B cell (primary cell): ENCODE results near the gene PTPRM. TPM values are rescaled to one million over a fixed set of nuclear protein-coding genes. Genes with fewer than 3 reads are reported as not detected.

ENCODE experiments used
- ATAC-seq: fragments of 200-7000 bp; cut with Tn5 transposase; one replicate; pipeline ENCODE4 v1.10.0; 2021; ENCODE audit warnings: low read depth, mild to moderate bottlenecking, moderate number of reproducible peaks, moderate library complexity
- CTCF ChIA-PET: fragments of 350-600 bp; sonication (Branson Sonifier 250); formaldehyde crosslinking; loops from one replicate; lab custom pipeline; 2021; ENCODE audit warnings: antibody characterized with exemption, inconsistent platforms; lab: Charles Lee
- POLR2A ChIA-PET: fragments of 350-600 bp; sonication (Branson Sonifier 250); formaldehyde crosslinking; loops from one replicate; lab custom pipeline; 2021; ENCODE audit warnings: antibody characterized with exemption; lab: Charles Lee
- DNase-seq: peaks from one replicate; pipeline ENCODE4 v3.0.0; 2013
- H2AFZ ChIP-seq: 2 replicates; pipeline ENCODE4 v1.6.1; 2012; ENCODE audit warnings: mild to moderate bottlenecking, low read depth, low read length; ENCODE audit not compliant: insufficient read depth, poor library complexity, severe bottlenecking
- H3K27ac ChIP-seq, 2 donors: 1 replicate in 1 of 2; 2 replicates in 1 of 2; pipeline ENCODE4 v1.5.1; 2012 to 2013; ENCODE audit warnings: low read length in 2 of 2, mild to moderate bottlenecking in 2 of 2, moderate library complexity in 1 of 2
- H3K27me3 ChIP-seq, 4 experiments: fragments of 200-600 bp in 1 of 4; sonication (generic) in 1 of 4; replicated peaks in 1 of 4; 1 replicate in 2 of 4; 2 replicates in 2 of 4; pipeline versions ENCODE4 v1.6.1 to v1.7.0; 2013 to 2016; ENCODE audit warnings: low read length in 3 of 4, mild to moderate bottlenecking in 2 of 4, mixed read lengths in 1 of 4, moderate library complexity in 1 of 4; ENCODE audit not compliant: insufficient read depth in 4 of 4, control insufficient read depth in 3 of 4; ENCODE audit errors: control extremely low read depth in 1 of 4
- H3K36me3 ChIP-seq, 2 experiments: replicated peaks in 1 of 2; 1 replicate in 1 of 2; 2 replicates in 1 of 2; pipeline versions ENCODE4 v1.6.1 to v1.7.1; 2013; ENCODE audit warnings: low read length in 1 of 2; ENCODE audit not compliant: insufficient read depth in 2 of 2, control insufficient read depth in 1 of 2; ENCODE audit errors: control extremely low read depth in 1 of 2, extremely low read depth in 1 of 2
- H3K4me1 ChIP-seq, 2 donors: fragments of 200-600 bp in 1 of 2; sonication (generic) in 1 of 2; 1 replicate in 1 of 2; 2 replicates in 1 of 2; pipeline versions ENCODE4 v1.5.1 to v1.6.1; 2013 to 2017; ENCODE audit warnings: low read length in 2 of 2; ENCODE audit not compliant: control insufficient read depth in 2 of 2, insufficient read depth in 2 of 2
- H3K4me2 ChIP-seq: replicated peaks from 2 replicates; pipeline ENCODE3; 2012; ENCODE audit warnings: mild to moderate bottlenecking, low read depth, low read length; ENCODE audit not compliant: poor library complexity, severe bottlenecking
- H3K4me3 ChIP-seq, 5 experiments: fragments of 200-600 bp in 1 of 5; sonication (generic) in 1 of 5; 1 replicate in 3 of 5; 2 replicates in 2 of 5; pipeline versions ENCODE4 v1.5.1 to v1.7.0; 2011 to 2016; ENCODE audit warnings: low read length in 4 of 5, mild to moderate bottlenecking in 4 of 5, low read depth in 2 of 5, control low read depth in 1 of 5, moderate library complexity in 1 of 5; ENCODE audit not compliant: insufficient read depth in 1 of 5; ENCODE audit errors: control extremely low read depth in 1 of 5, extremely low read depth in 1 of 5
- H3K79me2 ChIP-seq: fragments of 200-600 bp; sonication (generic); one replicate; pipeline ENCODE4 v1.6.0; 2016; ENCODE audit warnings: low read length; ENCODE audit not compliant: control insufficient read depth, insufficient read depth
- H3K9ac ChIP-seq: fragments of 200-600 bp; sonication (generic); 2 replicates; pipeline ENCODE4 v1.6.1; 2017; ENCODE audit warnings: mild to moderate bottlenecking, low read length, moderate library complexity
- H3K9me3 ChIP-seq, 3 donors: one replicate each; pipeline versions ENCODE4 v1.6.1 to v1.7.1; 2013; ENCODE audit warnings: low read length in 2 of 3; ENCODE audit not compliant: control insufficient read depth in 2 of 3, insufficient read depth in 1 of 3; ENCODE audit errors: control extremely low read depth in 1 of 3
- H4K20me1 ChIP-seq: 2 replicates; pipeline ENCODE4 v1.6.0; 2012; ENCODE audit warnings: mild to moderate bottlenecking, low read length; ENCODE audit not compliant: insufficient read depth, control insufficient read depth, poor library complexity, severe bottlenecking
- H3K27ac Mint-ChIP-seq: one replicate; pipeline ENCODE4 v1.8.0; 2021; ENCODE audit warnings: mixed read lengths
- H3K27me3 Mint-ChIP-seq: one replicate; pipeline ENCODE4 v1.8.0; 2021; ENCODE audit warnings: mixed read lengths
- H3K4me1 Mint-ChIP-seq: one replicate; pipeline ENCODE4 v1.8.0; 2021; ENCODE audit warnings: mixed read lengths
- H3K4me3 Mint-ChIP-seq: one replicate; pipeline ENCODE4 v1.8.0; 2021; ENCODE audit warnings: mixed read lengths
- H3K9me3 Mint-ChIP-seq: one replicate; pipeline ENCODE4 v1.8.0; 2022; ENCODE audit warnings: mixed read lengths; ENCODE audit not compliant: insufficient read depth
- EZH2 ChIP-seq: IDR thresholded peaks from 2 replicates; pipeline ENCODE4 v1.6.1; 2012; ENCODE audit warnings: borderline replicate concordance, low read depth, mild to moderate bottlenecking, moderate library complexity, low read length; ENCODE audit not compliant: insufficient read depth, poor library complexity, severe bottlenecking
- WGBS: methylation state at CpG from one replicate; pipeline ENCODE4 v1.1.5; 2013; ENCODE audit warnings: missing lambda C conversion rate; ENCODE audit not compliant: insufficient coverage; 5-methylcytosine and 5-hydroxymethylcytosine counted together
- intact Hi-C: fragments of 100-400 bp; cut with micrococcal nuclease; formaldehyde crosslinking; loops from one replicate; pipeline ENCODE4 v1.10.0; 2022
- polyA plus RNA-seq: library from polyadenylated mRNA; depleted of rRNA; stranded (reverse); fragments of >200 nt; gene quantifications from 2 replicates; pipeline ENCODE4 v1.2.3, GENCODE V29; 2012
- total RNA-seq, 2 donors: library from RNA; stranded (reverse); fragments of 120-200 nt in 1 of 2; gene quantifications; 1 replicate in 1 of 2; 2 replicates in 1 of 2; pipeline versions ENCODE4 v1.2.3 to v1.2.4, GENCODE V29; 2013 to 2022
- TF ChIP-seq, protein P1 (sequence below): fragments of 200-600 bp; IDR thresholded peaks from one replicate; pipeline ENCODE4 v1.8.0; 2022; ENCODE audit warnings: antibody characterized with exemption, mild to moderate bottlenecking

The PTPRM gene
- total and polyA plus RNA-seq, 2 donors (not counting 1 experiment from before 2014, with no cell fraction given) = 0.20 to 0.89 TPM

DNA sequence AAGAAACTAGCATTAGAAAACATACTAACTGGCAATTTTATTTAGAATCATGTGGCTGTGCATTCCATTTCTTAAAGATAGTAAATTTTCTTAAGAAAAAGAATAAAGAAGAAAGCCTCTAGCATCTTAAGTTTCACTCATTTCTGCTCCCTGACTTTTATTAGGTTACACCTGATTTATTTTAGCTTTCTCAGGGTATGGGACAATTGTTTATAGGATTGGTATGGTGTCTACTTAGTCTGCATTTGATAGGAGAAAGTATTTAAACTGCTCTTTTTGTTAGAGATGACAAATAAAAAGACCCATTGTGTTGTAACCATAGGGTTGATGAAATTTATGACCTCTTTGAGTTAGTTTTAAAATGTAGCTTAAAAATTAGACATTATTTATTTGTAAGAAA, 115.2 kb downstream of the PTPRM start:
- no peak for ATAC-seq
- Histone ChIP-seq H2AFZ (no peak overlapping the region), H4K20me1 (no peaks in the 10 kb centered on the region), H3K9me3 (no peaks in the 10 kb centered on the region), H3K4me3 (no peak overlapping the region), H3K4me2 (no peak overlapping the region), H3K9ac (no peak overlapping the region), H3K27ac (no peak overlapping the region), H3K4me1 (no peaks in the 10 kb centered on the region), H3K27me3 (no peaks in the 10 kb centered on the region), H3K36me3 (no peaks in the 10 kb centered on the region), H3K79me2 (no peaks in the 10 kb centered on the region)
- Mint-ChIP-seq H3K4me3 (no peak overlapping the region), H3K27ac (no peak overlapping the region), H3K27me3 (no peaks in the 10 kb centered on the region), H3K4me1 (no peaks in the 10 kb centered on the region), H3K9me3 (no peaks in the 10 kb centered on the region)
- ChIA-PET POLR2A (no interaction called here), CTCF (no interaction called here)
- intact Hi-C loops = no loop called here
- no peak for TF ChIP-seq EZH2
- TF ChIP-seq, protein P1, sequence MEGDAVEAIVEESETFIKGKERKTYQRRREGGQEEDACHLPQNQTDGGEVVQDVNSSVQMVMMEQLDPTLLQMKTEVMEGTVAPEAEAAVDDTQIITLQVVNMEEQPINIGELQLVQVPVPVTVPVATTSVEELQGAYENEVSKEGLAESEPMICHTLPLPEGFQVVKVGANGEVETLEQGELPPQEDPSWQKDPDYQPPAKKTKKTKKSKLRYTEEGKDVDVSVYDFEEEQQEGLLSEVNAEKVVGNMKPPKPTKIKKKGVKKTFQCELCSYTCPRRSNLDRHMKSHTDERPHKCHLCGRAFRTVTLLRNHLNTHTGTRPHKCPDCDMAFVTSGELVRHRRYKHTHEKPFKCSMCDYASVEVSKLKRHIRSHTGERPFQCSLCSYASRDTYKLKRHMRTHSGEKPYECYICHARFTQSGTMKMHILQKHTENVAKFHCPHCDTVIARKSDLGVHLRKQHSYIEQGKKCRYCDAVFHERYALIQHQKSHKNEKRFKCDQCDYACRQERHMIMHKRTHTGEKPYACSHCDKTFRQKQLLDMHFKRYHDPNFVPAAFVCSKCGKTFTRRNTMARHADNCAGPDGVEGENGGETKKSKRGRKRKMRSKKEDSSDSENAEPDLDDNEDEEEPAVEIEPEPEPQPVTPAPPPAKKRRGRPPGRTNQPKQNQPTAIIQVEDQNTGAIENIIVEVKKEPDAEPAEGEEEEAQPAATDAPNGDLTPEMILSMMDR = no peak
- DNase-seq = no peak

DNA sequence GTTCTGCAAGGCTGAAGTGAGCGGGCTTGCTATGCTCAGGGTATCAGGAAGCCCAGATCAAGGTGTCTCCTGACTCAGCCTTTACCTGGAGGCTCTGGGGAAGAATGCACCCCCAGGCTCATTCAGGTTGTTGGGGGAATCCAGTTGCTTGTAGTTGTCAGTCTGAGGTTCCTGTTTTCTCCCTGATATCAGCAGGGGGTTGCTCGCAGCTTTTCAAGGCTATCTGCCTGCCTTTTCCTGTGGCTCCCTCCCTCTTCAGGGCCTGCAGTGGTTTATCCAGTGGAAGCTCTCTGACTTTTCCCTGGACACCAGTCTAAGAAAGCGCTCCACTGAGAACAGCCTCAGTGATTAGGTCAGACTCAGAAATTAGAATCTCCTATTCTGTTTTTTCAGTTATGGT, 116.6 kb downstream of the PTPRM start:
- Histone ChIP-seq H2AFZ (no peak overlapping the region), H3K4me2 (no peak overlapping the region), H3K9me3 (no peaks in the 10 kb centered on the region), H3K9ac (no peak overlapping the region), H3K36me3 (no peaks in the 10 kb centered on the region), H3K4me3 (no peak overlapping the region), H3K27ac (no peak overlapping the region), H3K79me2 (no peaks in the 10 kb centered on the region), H4K20me1 (no peaks in the 10 kb centered on the region), H3K27me3 (no peaks in the 10 kb centered on the region), H3K4me1 (no peaks in the 10 kb centered on the region)
- Mint-ChIP-seq H3K9me3 (no peaks in the 10 kb centered on the region), H3K27me3 (no peaks in the 10 kb centered on the region), H3K4me1 (no peaks in the 10 kb centered on the region), H3K4me3 (no peak overlapping the region), H3K27ac (no peak overlapping the region)
- ATAC-seq (no peak), DNase-seq (no peak)
- WGBS = 95% methylated on average over 3 of the region's 3 CpGs
- TF ChIP-seq, protein P1 = no peak
- TF ChIP-seq EZH2 = no peak
- ChIA-PET POLR2A (no interaction called here), CTCF (no interaction called here)
- intact Hi-C loops = no loop called here
